HepG2 (cell line): Measurements from ENCODE around the gene TLK2. TPM values are rescaled to one million over a fixed set of nuclear protein-coding genes. Genes with fewer than 3 reads are reported as not detected.

Source experiments
- ATAC-seq: fragments of 200-7000 bp; cut with Tn5 transposase; 3 replicates; pipeline ENCODE4 v1.9.1; 2020; ENCODE audit warnings: mild to moderate bottlenecking, moderate library complexity
- BruUV-seq: library from RNA; stranded (reverse); fragments of 400-500 nt; replicated peaks from 2 replicates; lab custom pipeline; 2021; lab: Mats Ljungman, UMichigan
- CTCF ChIA-PET: fragments of 300-600 bp; formaldehyde crosslinking; extraction: SDS; loops from one replicate; lab custom pipeline; 2021; ENCODE audit warnings: low total read pairs, inconsistent platforms, low intra/inter-chr PET ratio; lab: Yijun Ruan, JAX
- POLR2A ChIA-PET: fragments of 350-600 bp; sonication (Branson Sonifier 250); formaldehyde crosslinking; loops from one replicate; lab custom pipeline; 2020; ENCODE audit warnings: antibody characterized with exemption, inconsistent platforms; lab: Yijun Ruan, JAX
- DNase-seq: peaks from one replicate; pipeline ENCODE4 v3.0.0-alpha.2; 2015; ENCODE audit warnings: low spot score
- FAIRE-seq: peaks from 3 replicates; lab custom pipeline; 2011; peaks lifted over from hg19 to GRCh38; lab: Jason Lieb, UNC
- H2AFZ ChIP-seq: one replicate; pipeline ENCODE4 v1.6.1; 2011; ENCODE audit warnings: low read length, inconsistent platforms
- H3K27ac ChIP-seq: fragments of 300-600 bp; 3 replicates; pipeline ENCODE4 v1.8.0; 2011; ENCODE audit warnings: mixed run types, mild to moderate bottlenecking, mixed read lengths, low read length, inconsistent platforms; ENCODE audit not compliant: insufficient read depth; ENCODE audit errors: extremely low read length
- H3K27me3 ChIP-seq, 2 experiments: fragments of 200-600 bp in 1 of 2; 2 replicates in 1 of 2; 3 replicates in 1 of 2; pipeline versions ENCODE4 v1.6.0 to v1.8.0; 2011; ENCODE audit warnings: low read length in 2 of 2, mild to moderate bottlenecking in 2 of 2, moderate library complexity in 2 of 2, inconsistent platforms in 1 of 2; ENCODE audit not compliant: insufficient read depth in 2 of 2, control insufficient read depth in 1 of 2
- H3K36me3 ChIP-seq, 2 experiments: fragments of 200-600 bp in 1 of 2; replicated peaks in 1 of 2; 2 replicates in 1 of 2; 3 replicates in 1 of 2; pipeline versions ENCODE4 v1.5.1 to v1.8.0; 2011; ENCODE audit warnings: low read length in 2 of 2, inconsistent platforms in 1 of 2; ENCODE audit not compliant: insufficient read depth in 2 of 2, control insufficient read depth in 1 of 2
- H3K4me1 ChIP-seq: 2 replicates; pipeline ENCODE4 v1.5.1; 2012; ENCODE audit warnings: low read length, inconsistent platforms; ENCODE audit not compliant: insufficient read depth
- H3K4me2 ChIP-seq: 2 replicates; pipeline ENCODE4 v1.6.0; 2011; ENCODE audit warnings: low read depth, low read length, inconsistent platforms
- H3K4me3 ChIP-seq, 3 experiments: fragments of 200-600 bp in 1 of 3; sonication (generic), shearing (Covaris generic) in 1 of 3; replicated peaks in 1 of 3; 2 replicates each; pipeline ENCODE4 v1.5.1; 2011 to 2016; ENCODE audit warnings: low read length in 3 of 3, inconsistent platforms in 2 of 3, low read depth in 2 of 3, mild to moderate bottlenecking in 2 of 3, control low read depth in 1 of 3, mixed read lengths in 1 of 3; ENCODE audit not compliant: insufficient read depth in 1 of 3
- H3K79me2 ChIP-seq: one replicate; pipeline ENCODE4 v1.6.1; 2011; ENCODE audit warnings: low read length, inconsistent platforms; ENCODE audit not compliant: insufficient read depth
- H3K9ac ChIP-seq: 2 replicates; pipeline ENCODE4 v1.6.0; 2011; ENCODE audit warnings: mild to moderate bottlenecking, low read depth, low read length, inconsistent platforms; ENCODE audit not compliant: insufficient read depth
- H3K9me3 ChIP-seq: 2 replicates; pipeline ENCODE4 v1.5.1; 2012; ENCODE audit warnings: mild to moderate bottlenecking, low read length
- H4K20me1 ChIP-seq: 2 replicates; pipeline ENCODE4 v1.6.0; 2011; ENCODE audit warnings: inconsistent platforms, mild to moderate bottlenecking, low read length, moderate library complexity; ENCODE audit not compliant: insufficient read depth
- CC2D1A ChIP-seq: sonication (generic); formaldehyde crosslinking; IDR thresholded peaks from 2 replicates; pipeline ENCODE4 v1.8.1; 2023; ENCODE audit warnings: mild to moderate bottlenecking, missing genetic modification reagents
- CREB1 ChIP-seq, 2 experiments: fragments of 450-650 bp in 1 of 2; IDR thresholded peaks; 2 replicates each; pipeline ENCODE4 v1.6.1; 2016 to 2017; ENCODE audit warnings: control low read depth in 1 of 2, mild to moderate bottlenecking in 1 of 2, missing compliant biosample characterization in 1 of 2, missing genetic modification characterization in 1 of 2
- KDM6A ChIP-seq: IDR thresholded peaks from 2 replicates; pipeline ENCODE4 v1.6.1; 2016; ENCODE audit warnings: low read depth
- MAF1 ChIP-seq: sonication (generic); formaldehyde crosslinking; IDR thresholded peaks from 2 replicates; pipeline ENCODE4 v1.5.0; 2020; ENCODE audit warnings: missing genetic modification reagents, borderline replicate concordance
- MAFK ChIP-seq, 2 experiments: IDR thresholded peaks in 1 of 2; conservative IDR thresholded peaks in 1 of 2; 2 replicates each; pipeline ENCODE4 v1.6.1; 2011; ENCODE audit warnings: improper control_type of control experiment in 2 of 2, low read length in 2 of 2
- MTF2 ChIP-seq: sonication (generic); formaldehyde crosslinking; IDR thresholded peaks from 2 replicates; pipeline ENCODE4 v1.5.0; 2020; ENCODE audit warnings: missing genetic modification reagents, borderline replicate concordance
- SETDB1 ChIP-seq: sonication (generic); formaldehyde crosslinking; IDR thresholded peaks from 2 replicates; pipeline ENCODE4 v1.5.1; 2020; ENCODE audit warnings: missing genetic modification reagents, mild to moderate bottlenecking, borderline replicate concordance
- TBX2 ChIP-seq: sonication (generic); formaldehyde crosslinking; IDR thresholded peaks from 2 replicates; pipeline ENCODE4 v1.5.0; 2020; ENCODE audit warnings: missing genetic modification reagents, mild to moderate bottlenecking, borderline replicate concordance
- ZBTB20 ChIP-seq: sonication (generic); formaldehyde crosslinking; IDR thresholded peaks from 2 replicates; pipeline ENCODE4 v1.8.1; 2023; ENCODE audit warnings: missing genetic modification reagents, low read depth, mild to moderate bottlenecking, borderline replicate concordance
- ZFP1 ChIP-seq: IDR thresholded peaks from 2 replicates; pipeline ENCODE4 v1.6.1; 2016
- WGBS: methylation state at CpG from one replicate; pipeline ENCODE4 v1.1.6; 2017; ENCODE audit warnings: low lambda C conversion rate; 5-methylcytosine and 5-hydroxymethylcytosine counted together
- in situ Hi-C: cut with HindIII; loops from 2 replicates; pipeline ENCODE4 v1.10.0; 2017; ENCODE audit warnings: low pct_unique_long_range_greater_than_20kb; ENCODE audit not compliant: extremely low pct_ligation_motif_present
- intact Hi-C: fragments of 100-400 bp; cut with micrococcal nuclease; formaldehyde crosslinking; loops from one replicate; pipeline ENCODE4 v1.10.0; 2022; ENCODE audit not compliant: unreplicated experiment
- polyA plus RNA-seq, 8 experiments: library from polyadenylated mRNA; depleted of rRNA in 3 of 8; stranded (reverse) in 7 of 8; unstranded in 1 of 8; fragments of >200 nt; fragmentation: Illumina TruSeq in 4 of 8; extraction: Trizol in 4 of 8; gene quantifications; 2 replicates each; pipeline versions ENCODE4 v1.2.1 to v1.2.3, GENCODE V29; 2011 to 2016; ENCODE audit warnings: low read depth in 4 of 8, missing spikeins in 1 of 8, mixed read lengths in 1 of 8; ENCODE audit not compliant: insufficient read depth in 1 of 8
- total RNA-seq, 5 experiments: library from RNA; depleted of rRNA; stranded (reverse); fragments of >200 nt; fragmentation: Illumina TruSeq; extraction: Trizol; gene quantifications; 2 replicates each; pipeline ENCODE4 v1.2.3, GENCODE V29; 2016; ENCODE audit warnings: low read depth in 1 of 5
- TF ChIP-seq, protein P1 (sequence below): sonication (generic); formaldehyde crosslinking; IDR thresholded peaks from 2 replicates; pipeline ENCODE4 v1.4.0; 2020; ENCODE audit warnings: missing genetic modification reagents

TLK2 gene
- total and polyA plus RNA-seq, 2 of the 13 experiments (the other 11 are each of a cell fraction or from before 2014, with no cell fraction given) = 58.7 to 60.8 TPM

DNA sequence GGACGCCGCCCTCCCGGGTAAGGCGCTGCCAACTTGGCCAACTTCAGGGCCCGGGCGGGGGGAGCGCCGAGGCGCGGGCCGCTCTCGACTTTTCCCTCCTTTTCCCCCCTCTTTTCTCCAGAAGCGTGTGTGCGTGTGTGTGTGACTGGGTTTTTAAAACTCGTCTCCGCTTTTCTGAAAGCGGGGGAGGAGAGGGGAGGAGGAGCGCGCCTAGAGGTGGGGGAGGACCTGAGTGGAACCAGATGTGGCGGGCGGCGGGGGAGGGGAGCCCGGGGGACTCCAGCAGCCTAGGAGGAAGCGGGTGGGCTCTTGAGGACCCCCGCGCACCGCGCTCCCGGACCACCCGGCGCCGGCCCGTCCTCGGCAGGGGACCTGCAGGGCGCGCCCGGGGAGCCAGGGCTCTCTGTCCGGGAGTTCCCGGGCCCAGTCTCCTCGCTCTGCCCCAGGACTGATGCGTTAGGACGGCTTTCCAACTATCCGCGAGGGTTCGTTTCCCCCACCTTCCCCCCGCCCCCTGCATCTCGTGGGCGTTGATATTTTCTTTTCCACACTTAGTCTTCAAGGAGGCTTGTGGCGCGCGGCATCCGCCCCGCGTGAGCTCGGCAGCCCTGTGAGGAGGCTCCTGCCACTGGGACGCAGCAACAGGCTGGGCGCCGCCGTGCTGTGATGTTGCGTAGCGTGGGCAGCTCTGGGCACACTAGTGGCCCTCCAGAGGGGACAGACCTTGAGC is 149.4 kb downstream of the TLK2 start (continued):
- TF ChIP-seq CC2D1A (no peak), ZBTB20 (CRISPR knock-in tag) (no peak)

DNA sequence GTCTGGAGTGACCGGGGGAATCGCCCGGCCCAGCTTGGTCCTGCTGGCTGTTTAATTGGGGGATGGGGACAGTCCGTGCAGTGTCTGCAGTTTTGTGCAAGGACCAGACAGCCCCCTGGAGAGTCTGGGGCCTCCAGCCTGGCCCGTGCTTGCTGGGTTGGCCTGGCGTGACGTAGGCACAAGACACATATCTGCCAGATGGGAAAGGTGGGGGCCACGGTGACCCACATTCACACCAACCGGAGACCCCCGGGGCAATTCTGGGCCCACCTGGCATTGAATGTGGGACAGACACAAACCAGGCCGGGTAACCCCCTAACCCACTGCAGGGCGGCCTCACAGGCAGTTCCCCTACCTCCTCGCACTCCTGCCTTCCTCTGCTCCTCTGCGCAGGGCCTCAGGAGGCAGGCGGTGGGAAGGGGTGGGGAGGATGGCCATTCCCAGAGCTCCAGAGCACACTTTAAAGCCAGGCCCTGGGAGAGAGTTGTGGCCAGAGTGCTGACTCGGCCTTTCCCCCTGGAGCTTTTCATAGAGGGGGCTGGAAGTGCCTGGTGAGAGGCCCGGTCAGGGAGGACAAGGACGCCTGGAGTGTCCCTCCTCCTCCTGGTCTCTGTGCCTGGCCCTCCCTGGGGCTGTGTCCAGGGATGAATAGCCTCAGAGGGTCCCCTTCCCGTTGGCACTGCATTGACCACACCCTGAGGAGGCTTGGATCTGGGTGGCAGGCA is 150.4 kb downstream of the TLK2 start:
- intact Hi-C loops = no loop called here
- in situ Hi-C loops = no loop called here
- Histone ChIP-seq H3K4me1 (peaks cover 25% of the 10 kb centered on the region), H3K9ac (no peak overlapping the region), H3K36me3 (no peaks in the 10 kb centered on the region), H3K9me3 (no peaks in the 10 kb centered on the region), H4K20me1 (no peaks in the 10 kb centered on the region), H3K79me2 (no peaks in the 10 kb centered on the region)
- no peak for TF ChIP-seq ZFP1 (CRISPR knock-in tag)
- peak; percentile 45 to 57 for TF ChIP-seq MAFK (conservative IDR thresholded peaks at IDR 0.05 in 1 of 2, IDR thresholded peaks at IDR 0.05 in 1 of 2; ENCODE audit: low read length in 2 of 2)
- TF ChIP-seq TBX2 (CRISPR knock-in tag) = no peak
- 0 out of 2 replicates have a peak, but pooled peaks have one; percentile 2 for TF ChIP-seq CREB1 (IDR thresholded peaks at IDR 0.05)
- no peak for TF ChIP-seq CREB1 (CRISPR knock-in tag; IDR thresholded peaks at IDR 0.05)
- TF ChIP-seq KDM6A (CRISPR knock-in tag) = no peak
- TF ChIP-seq, protein P1, sequence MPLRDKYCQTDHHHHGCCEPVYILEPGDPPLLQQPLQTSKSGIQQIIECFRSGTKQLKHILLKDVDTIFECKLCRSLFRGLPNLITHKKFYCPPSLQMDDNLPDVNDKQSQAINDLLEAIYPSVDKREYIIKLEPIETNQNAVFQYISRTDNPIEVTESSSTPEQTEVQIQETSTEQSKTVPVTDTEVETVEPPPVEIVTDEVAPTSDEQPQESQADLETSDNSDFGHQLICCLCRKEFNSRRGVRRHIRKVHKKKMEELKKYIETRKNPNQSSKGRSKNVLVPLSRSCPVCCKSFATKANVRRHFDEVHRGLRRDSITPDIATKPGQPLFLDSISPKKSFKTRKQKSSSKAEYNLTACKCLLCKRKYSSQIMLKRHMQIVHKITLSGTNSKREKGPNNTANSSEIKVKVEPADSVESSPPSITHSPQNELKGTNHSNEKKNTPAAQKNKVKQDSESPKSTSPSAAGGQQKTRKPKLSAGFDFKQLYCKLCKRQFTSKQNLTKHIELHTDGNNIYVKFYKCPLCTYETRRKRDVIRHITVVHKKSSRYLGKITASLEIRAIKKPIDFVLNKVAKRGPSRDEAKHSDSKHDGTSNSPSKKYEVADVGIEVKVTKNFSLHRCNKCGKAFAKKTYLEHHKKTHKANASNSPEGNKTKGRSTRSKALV (CRISPR knock-in tag) = 0 out of 2 replicates have a peak, but pooled peaks have one; percentile 15
- no peak for TF ChIP-seq SETDB1
- no peak for TF ChIP-seq MAF1 (CRISPR knock-in tag)
- 0 out of 2 replicates have a peak, but pooled peaks have one; percentile 16 for TF ChIP-seq MTF2 (CRISPR knock-in tag)
- TF ChIP-seq, all 625 proteins: peak for 4
- BruUV-seq = no TSS peak
- CTCF ChIA-PET = no interaction called here
- Histone ChIP-seq H3K4me2 (no peak overlapping the region), H3K27me3 (peaks cover 21 to 65% of the 10 kb centered on the region in 2 experiments; a peak in 4 of 5 replicates), H2AFZ (no peak overlapping the region), H3K4me3 (no peak overlapping the region), H3K27ac (no peak overlapping the region)
- WGBS = 30% methylated on average over 10 of the region's 19 CpGs
- POLR2A ChIA-PET = no interaction called here
- no peak for DNase-seq
- no peak for FAIRE-seq
- ATAC-seq = no peak; the same call in 1 of the 3 replicates
